ENCODE measurements around the gene MTHFD2.
"Not testable (repeated sequence)": the region's sequence is repeated elsewhere in the genome, so short reads cannot be mapped to it uniquely, and the experiment has no call there.

The MTHFD2 gene

DNA sequence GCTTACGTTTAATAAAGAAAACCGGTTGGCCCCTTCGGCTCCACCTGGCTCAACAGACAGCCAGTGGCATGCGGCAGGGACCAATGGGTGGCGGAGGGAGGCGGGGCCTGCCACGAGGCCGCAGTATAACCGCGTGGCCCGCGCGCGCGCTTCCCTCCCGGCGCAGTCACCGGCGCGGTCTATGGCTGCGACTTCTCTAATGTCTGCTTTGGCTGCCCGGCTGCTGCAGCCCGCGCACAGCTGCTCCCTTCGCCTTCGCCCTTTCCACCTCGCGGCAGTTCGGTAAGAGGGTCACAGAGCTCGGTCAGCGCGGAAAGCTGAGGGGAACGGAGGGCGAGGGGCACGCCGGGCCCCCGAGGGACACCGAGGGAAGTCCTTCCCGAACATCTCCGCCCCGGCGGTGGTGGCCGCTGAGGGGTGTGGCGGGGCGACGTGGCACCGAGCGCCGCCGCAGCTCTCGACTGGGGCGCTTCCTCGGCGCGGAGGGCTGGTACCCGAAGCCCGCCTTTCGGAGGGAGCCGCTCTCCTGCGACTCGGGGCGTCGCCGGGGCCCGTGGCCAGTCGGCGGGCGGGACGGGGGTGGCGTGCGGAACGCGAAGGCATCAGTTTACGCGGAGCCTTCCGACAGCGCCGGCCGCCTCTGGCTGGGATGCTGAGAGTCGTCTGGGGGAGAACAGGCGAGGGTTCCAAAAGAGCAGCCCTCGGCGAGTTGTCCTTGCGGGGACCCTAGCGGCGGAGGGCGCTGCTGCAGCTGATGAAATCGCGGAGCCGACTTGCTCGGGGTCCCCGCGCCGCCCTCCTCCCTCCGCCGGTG is at the start of gene MTHFD2:
Gene MTHFD2, plus strand, starts transcription at position 155 of the 814 bp plus-strand sequence. Its CDS starts 27 bp downstream, at position 182.
- DNase-seq (ENCODE audit: low spot score): peak; percentile 91

GRCh38 chr2:74149247-74149525 is 49.2 kb upstream of the MTHFD2 start:
- DNase-seq (ENCODE audit: low spot score): no peak

GRCh38 chr2:74149570-74150319 is 48.7 kb upstream of the MTHFD2 start:
- no peak for DNase-seq (ENCODE audit: low spot score)

DNA sequence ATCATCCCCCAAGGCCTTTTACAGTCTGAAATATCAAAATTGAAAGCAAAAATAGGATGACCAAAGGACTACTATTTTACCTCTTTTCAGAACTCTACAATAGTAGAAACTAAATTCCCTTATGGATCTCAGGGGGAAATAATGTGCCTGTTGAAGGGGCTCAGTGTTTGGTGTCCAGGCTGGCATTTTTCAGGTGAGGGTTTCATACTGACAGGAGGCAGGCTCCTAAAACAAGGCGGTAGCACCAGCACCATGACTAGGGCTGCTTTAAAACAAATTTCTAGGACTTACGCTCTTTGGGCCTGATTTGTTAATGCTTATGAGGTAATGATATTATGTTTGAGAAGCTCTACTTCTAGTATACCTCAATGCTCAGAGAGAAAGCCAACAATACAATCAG is 45.5 kb upstream of the MTHFD2 start:
- DNase-seq (ENCODE audit: low spot score): no peak

- DNase-seq (ENCODE audit: low spot score): no peak
Observed at GRCh38 chr2:74155830-74156229, 42.6 kb upstream of the MTHFD2 start.

- DNase-seq (ENCODE audit: low spot score): no peak
Observed at GRCh38 chr2:74162951-74163350, 35.5 kb upstream of the MTHFD2 start.

- DNase-seq (ENCODE audit: low spot score): no peak
Observed at GRCh38 chr2:74164761-74165160, 33.7 kb upstream of the MTHFD2 start.

DNA sequence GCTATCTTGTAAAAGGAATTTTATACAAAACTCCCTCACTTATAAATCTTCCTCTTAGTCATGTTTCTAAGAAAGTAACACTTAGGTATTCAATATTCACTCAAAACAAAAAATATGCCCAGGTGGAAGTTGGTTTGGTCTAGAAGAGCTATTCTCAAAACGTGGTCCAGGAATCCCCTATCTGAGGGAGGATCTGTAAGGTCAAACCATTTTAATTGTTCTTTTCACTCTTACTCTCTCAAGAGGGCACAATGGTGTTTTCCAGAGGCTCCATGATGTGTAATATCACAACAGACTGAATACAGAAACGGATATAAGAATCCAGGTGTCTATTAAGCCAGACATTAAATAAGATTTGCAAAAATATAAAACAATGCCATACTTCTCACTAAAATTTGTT is 29.7 kb upstream of the MTHFD2 start:
- DNase-seq (ENCODE audit: low spot score): no peak

GRCh38 chr2:74174909-74175308 is 23.5 kb upstream of the MTHFD2 start:
- no peak for DNase-seq (ENCODE audit: low spot score)

- no peak for DNase-seq (ENCODE audit: low spot score)
Observed at GRCh38 chr2:74177696-74178095, 20.7 kb upstream of the MTHFD2 start.

DNA sequence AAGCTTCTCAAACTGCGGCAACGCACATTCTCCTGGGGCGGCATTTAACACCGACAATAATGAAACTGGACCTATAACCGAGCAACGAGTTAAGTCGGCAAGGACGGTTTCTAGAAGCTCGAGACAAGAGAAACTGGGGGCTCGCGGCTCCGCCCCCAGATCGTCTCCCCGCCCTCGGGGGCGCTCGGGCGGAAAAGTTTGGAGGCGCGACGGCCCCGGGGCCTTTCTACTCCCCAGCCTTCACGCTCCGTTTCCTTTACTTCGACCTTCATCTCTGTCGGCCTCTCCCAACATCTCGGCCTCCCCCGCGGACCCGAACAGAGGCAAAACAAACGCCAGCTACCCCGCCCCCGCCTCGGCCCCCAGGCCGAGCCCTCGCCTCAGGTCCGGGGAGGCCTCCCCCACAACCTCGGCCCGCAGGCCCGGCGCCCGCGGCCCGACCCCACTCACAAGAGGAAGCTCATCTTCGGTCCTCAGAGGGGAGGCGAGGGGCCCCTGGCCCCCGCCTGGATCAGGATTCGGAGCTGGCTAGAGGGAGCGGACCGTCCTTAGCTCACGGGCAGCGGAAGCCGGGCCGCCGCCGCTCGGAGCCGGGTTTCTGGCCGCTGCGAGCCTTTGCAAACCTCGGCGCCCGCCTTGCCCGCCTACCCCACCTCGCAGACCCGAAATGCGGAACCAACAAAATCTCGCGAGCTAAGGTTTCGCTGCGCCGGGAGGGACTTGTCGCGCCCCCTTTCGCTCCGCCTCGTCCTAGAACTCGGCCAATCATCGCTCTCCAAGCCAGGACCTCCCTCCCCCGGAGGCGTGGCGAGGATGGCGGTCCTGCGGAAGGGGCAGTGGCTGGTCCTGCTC is 20.0 kb upstream of the MTHFD2 start, which contains the start of gene MOB1A:
Gene MOB1A, minus strand, starts transcription at position 669 of the 852 bp plus-strand sequence. Its CDS starts 205 bp downstream, at position 464.
- DNase-seq (ENCODE audit: low spot score): peak; percentile 95

- no peak for DNase-seq (ENCODE audit: low spot score)
Observed at GRCh38 chr2:74179063-74179865, 19.2 kb upstream of the MTHFD2 start.

GRCh38 chr2:74181739-74182138 is 16.7 kb upstream of the MTHFD2 start:
- no peak for DNase-seq (ENCODE audit: low spot score)

DNA sequence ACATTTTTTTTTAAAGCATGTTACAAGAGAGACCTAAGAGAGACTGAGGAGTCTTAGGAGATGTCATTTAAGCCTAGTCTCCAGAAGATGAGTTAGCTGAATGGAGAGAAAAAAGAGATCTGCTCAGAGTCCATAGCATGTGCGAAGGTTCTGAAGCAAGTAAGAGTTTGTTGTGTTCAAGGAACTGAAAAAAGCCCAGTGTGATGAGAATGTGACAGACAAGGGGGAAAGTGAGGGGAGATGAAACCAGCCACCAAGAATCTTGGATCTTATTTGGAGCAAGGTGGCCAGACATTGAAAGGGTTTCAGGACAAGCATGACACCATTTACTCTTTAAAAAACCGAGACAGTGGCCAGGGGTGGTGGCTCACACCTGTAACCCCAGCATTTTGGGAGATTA is 14.5 kb upstream of the MTHFD2 start:
- DNase-seq (ENCODE audit: low spot score): no peak

- DNase-seq (ENCODE audit: low spot score): no peak
Observed at GRCh38 chr2:74186038-74186437, 12.4 kb upstream of the MTHFD2 start.

GRCh38 chr2:74186706-74187105 is 11.7 kb upstream of the MTHFD2 start:
- DNase-seq (ENCODE audit: low spot score): not testable (repeated sequence)

- DNase-seq (ENCODE audit: low spot score): peak; percentile 18
Observed at GRCh38 chr2:74188018-74188601, 10.3 kb upstream of the MTHFD2 start.

- no peak for DNase-seq (ENCODE audit: low spot score)
Observed at GRCh38 chr2:74188696-74189095, 9.7 kb upstream of the MTHFD2 start.

- DNase-seq (ENCODE audit: low spot score): no peak
Observed at GRCh38 chr2:74191596-74192380, 6.6 kb upstream of the MTHFD2 start.

DNA sequence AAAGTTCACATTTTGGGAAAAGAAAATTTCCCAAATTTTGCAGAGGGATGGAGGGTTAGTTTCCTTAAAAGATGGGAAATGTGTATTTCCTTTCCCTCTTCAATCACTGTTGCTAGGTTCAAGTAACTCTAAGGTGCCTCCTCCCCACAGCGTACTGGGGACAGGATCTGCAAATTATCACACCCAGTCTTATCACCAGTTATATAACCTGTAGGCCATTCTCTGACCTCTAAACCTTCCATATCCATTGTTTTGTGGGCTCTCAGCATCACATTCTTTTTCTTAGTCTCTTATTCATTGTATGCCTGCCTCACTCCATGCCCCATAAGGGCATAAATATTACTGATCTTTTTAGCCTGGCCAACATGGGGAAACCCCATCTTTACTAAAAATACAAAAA is 3.6 kb upstream of the MTHFD2 start:
- no peak for DNase-seq (ENCODE audit: low spot score)

All from iPS-NIHi11 (cell line).